HCT116 (cell line): ENCODE data around the gene THSD8. TPM values are rescaled to one million over a fixed set of nuclear protein-coding genes. Genes with fewer than 3 reads are reported as not detected.

ENCODE experiments used
- ATAC-seq: fragments of 200-7000 bp; cut with Tn5 transposase; 2 replicates; pipeline ENCODE4 v1.9.1; 2020; ENCODE audit warnings: mild to moderate bottlenecking, moderate library complexity
- BruUV-seq: library from RNA; stranded (reverse); fragments of 400-500 nt; replicated peaks from 2 replicates; lab custom pipeline; 2021; lab: Mats Ljungman, UMichigan
- CTCF ChIA-PET: fragments of 300-600 bp; sonication (Branson Sonifier 250); formaldehyde crosslinking; loops from one replicate; lab custom pipeline; 2021; ENCODE audit warnings: antibody characterized with exemption; lab: Charles Lee
- POLR2A ChIA-PET: fragments of 300-600, 350-600 bp; sonication (Branson Sonifier 250); formaldehyde crosslinking; loops from one replicate; lab custom pipeline; 2021; ENCODE audit warnings: antibody characterized with exemption; lab: Charles Lee
- RAD21 ChIA-PET, 2 experiments: fragments of 300-600 bp; sonication (Branson Sonifier 250); formaldehyde crosslinking; loops; one replicate each; lab custom pipeline; 2023; ENCODE audit warnings: low total read pairs in 2 of 2; ENCODE audit not compliant: uncharacterized antibody in 2 of 2, unreplicated experiment in 2 of 2, low non-redundant PET in 1 of 2; lab: Charles Lee
- DNase-seq: peaks from one replicate; pipeline ENCODE4 v3.0.0-alpha.2; 2010; ENCODE audit warnings: low read depth, low spot score
- H2AFZ ChIP-seq: fragments of 200-600 bp; shearing (Covaris generic), sonication (generic); 2 replicates; pipeline ENCODE4 v1.6.1; 2017; ENCODE audit warnings: low read depth, mixed run types, mixed read lengths, antibody characterized with exemption, low read length; ENCODE audit not compliant: poor library complexity, severe bottlenecking
- H3K27ac ChIP-seq: 2 replicates; pipeline ENCODE4 v1.5.1; 2012; ENCODE audit warnings: low read depth, low read length
- H3K27me3 ChIP-seq: fragments of 200-600 bp; sonication (generic); 2 replicates; pipeline ENCODE4 v1.6.1; 2016; ENCODE audit warnings: mixed run types, low read length, mixed read lengths; ENCODE audit not compliant: insufficient read depth
- H3K36me3 ChIP-seq, 2 experiments: fragments of 200-500 bp in 1 of 2; fragments of 200-600 bp in 1 of 2; sonication (Bioruptor generic) in 1 of 2; sonication (generic) in 1 of 2; 2 replicates each; pipeline versions ENCODE4 v1.5.1 to v1.6.1; 2014 to 2016; ENCODE audit warnings: low read length in 2 of 2, inconsistent platforms in 1 of 2, mixed read lengths in 1 of 2, mixed run types in 1 of 2; ENCODE audit not compliant: insufficient read depth in 2 of 2, control insufficient read depth in 1 of 2
- H3K4me1 ChIP-seq, 2 experiments: fragments of 200-600 bp in 1 of 2; sonication (generic) in 1 of 2; 2 replicates each; pipeline versions ENCODE4 v1.5.1 to v1.6.1; 2012 to 2017; ENCODE audit warnings: low read length in 2 of 2, inconsistent platforms in 1 of 2, mild to moderate bottlenecking in 1 of 2, mixed read lengths in 1 of 2, mixed run types in 1 of 2, moderate library complexity in 1 of 2; ENCODE audit not compliant: insufficient read depth in 2 of 2, control insufficient read depth in 1 of 2
- H3K4me2 ChIP-seq: fragments of 200-600 bp; sonication (generic); 2 replicates; pipeline ENCODE4 v1.6.1; 2017; ENCODE audit warnings: mixed run types, low read length, mixed read lengths
- H3K4me3 ChIP-seq, 2 experiments: fragments of 200-600 bp in 1 of 2; sonication (generic) in 1 of 2; replicated peaks in 1 of 2; 2 replicates each; pipeline ENCODE4 v1.5.1; 2011 to 2016; ENCODE audit warnings: low read length in 2 of 2, control low read depth in 1 of 2, low read depth in 1 of 2, mild to moderate bottlenecking in 1 of 2, mixed read lengths in 1 of 2, mixed run types in 1 of 2
- H3K79me2 ChIP-seq: fragments of 200-600 bp; sonication (generic); 2 replicates; pipeline ENCODE4 v1.6.1; 2017; ENCODE audit warnings: mild to moderate bottlenecking, mixed run types, low read length, moderate library complexity, mixed read lengths; ENCODE audit not compliant: insufficient read depth
- H3K9ac ChIP-seq: fragments of 200-600 bp; sonication (generic); 2 replicates; pipeline ENCODE4 v1.6.1; 2016; ENCODE audit warnings: low read length, mixed read lengths
- H3K9me2 ChIP-seq: fragments of 200-600 bp; sonication (generic), shearing (Covaris generic); 2 replicates; pipeline ENCODE4 v1.6.1; 2017; ENCODE audit warnings: mixed run types, mild to moderate bottlenecking, moderate library complexity; ENCODE audit not compliant: insufficient read depth
- H3K9me3 ChIP-seq, 2 experiments: fragments of 200-500 bp in 1 of 2; fragments of 200-600 bp in 1 of 2; sonication (Bioruptor generic) in 1 of 2; sonication (generic) in 1 of 2; 2 replicates each; pipeline ENCODE4 v1.6.1; 2014 to 2017; ENCODE audit warnings: low read length in 2 of 2, mixed read lengths in 2 of 2, inconsistent platforms in 1 of 2, low read depth in 1 of 2, mild to moderate bottlenecking in 1 of 2, mixed run types in 1 of 2, moderate library complexity in 1 of 2; ENCODE audit not compliant: control insufficient read depth in 1 of 2, insufficient read depth in 1 of 2
- H4K20me1 ChIP-seq: fragments of 200-600 bp; sonication (generic), shearing (Covaris generic); 2 replicates; pipeline ENCODE4 v1.6.1; 2017; ENCODE audit warnings: mixed run types, mild to moderate bottlenecking, moderate library complexity; ENCODE audit not compliant: insufficient read depth
- CBX3 ChIP-seq: IDR thresholded peaks from 2 replicates; pipeline ENCODE4 v1.6.1; 2012; ENCODE audit warnings: low read depth
- CTCF ChIP-seq, 3 experiments: fragments of 200-600 bp in 1 of 3; sonication (generic) in 1 of 3; IDR thresholded peaks in 2 of 3; conservative IDR thresholded peaks in 1 of 3; 2 replicates each; pipeline ENCODE4 v1.5.1; 2012 to 2017; ENCODE audit warnings: low read depth in 2 of 3, low read length in 2 of 3, antibody characterized with exemption in 1 of 3, borderline replicate concordance in 1 of 3, control low read depth in 1 of 3, mild to moderate bottlenecking in 1 of 3, mixed read lengths in 1 of 3, mixed run types in 1 of 3, moderate library complexity in 1 of 3; ENCODE audit not compliant: insufficient read depth in 1 of 3
- POLR2A ChIP-seq: IDR thresholded peaks from 2 replicates; pipeline ENCODE4 v1.7.0; 2011; ENCODE audit warnings: borderline replicate concordance; ENCODE audit not compliant: insufficient read depth, insufficient read length; ENCODE audit errors: extremely low read depth
- POLR2AphosphoS5 ChIP-seq: IDR thresholded peaks from 2 replicates; pipeline ENCODE4 v1.6.1; 2011; ENCODE audit warnings: mild to moderate bottlenecking, low read depth, low read length, moderate library complexity
- REST ChIP-seq: IDR thresholded peaks from 2 replicates; pipeline ENCODE4 v1.6.1; 2012; ENCODE audit warnings: low read depth
- SIN3A ChIP-seq: IDR thresholded peaks from 2 replicates; pipeline ENCODE4 v1.6.1; 2012; ENCODE audit warnings: low read depth
- intact Hi-C: fragments of 100-400 bp; cut with micrococcal nuclease; formaldehyde crosslinking; loops from 2 replicates; pipeline ENCODE4 v1.10.0; 2022
- total RNA-seq: library from RNA; stranded (reverse); gene quantifications from one replicate; pipeline ENCODE4 v1.2.1, GENCODE V29; 2021; ENCODE audit not compliant: unreplicated experiment

Gene THSD8
- total RNA-seq, 1 experiment from 2014 or later: 33.3 TPM

- ATAC-seq (peak; percentile 32), DNase-seq (no peak)
- TF ChIP-seq POLR2A: peak; percentile 0
- no peak for TF ChIP-seq SIN3A
- TF ChIP-seq CBX3: no peak
- no peak for TF ChIP-seq REST
- TF ChIP-seq POLR2AphosphoS5: peak; percentile 59
- TF ChIP-seq CTCF (IDR thresholded peaks at IDR 0.05 in 2 of 3, conservative IDR thresholded peaks at IDR 0.05 in 1 of 3; ENCODE audit: borderline replicate concordance in 1 of 3, insufficient read depth in 1 of 3, low read depth in 2 of 3, low read length in 2 of 3): peak in 2 of 3 experiments; percentile 93 to 94; a peak in 4 of 6 replicates
- no TSS peak for BruUV-seq
- Histone ChIP-seq H3K4me2 (peak overlapping the region; percentile 72), H3K4me1 (peaks cover 29 to 68% of the 10 kb centered on the region in 2 experiments), H3K79me2 (peaks cover 40% of the 10 kb centered on the region), H3K27ac (peak overlapping the region; percentile 70), H3K9ac (peak overlapping the region; percentile 58), H3K27me3 (no peaks in the 10 kb centered on the region), H3K4me3 (peak overlapping the region in 1 of 2 experiments; percentile 33; a peak in 1 of 4 replicates), H3K9me2 (no peaks in the 10 kb centered on the region), H3K9me3 (no peaks in the 10 kb centered on the region), H3K36me3 (peaks cover 4 to 19% of the 10 kb centered on the region in 2 experiments; a peak in 3 of 4 replicates), H2AFZ (no peak overlapping the region), H4K20me1 (no peaks in the 10 kb centered on the region)
- ChIA-PET CTCF (interaction anchor here (0.7 to 6.4 kb wide), 15 partner anchors 10 to 169 kb away, joined by 3 to 123 read pairs (median 4); partner anchors contain the start of genes HOOK2, RNASEH2A and TRIR), RAD21 (interaction anchor here (0.8 to 3.4 kb wide), 7 partner anchors 19 to 36 kb away, joined by 4 to 17 read pairs (median 11); no protein-coding TSS in a partner anchor), POLR2A (interaction anchor here (0.7 to 6.7 kb wide), 7 partner anchors 14 to 85 kb away, joined by 3 to 172 read pairs (median 3); partner anchors contain the start of genes DNASE2 and HOOK2)
- intact Hi-C loops: loop anchor here (1.0 to 2.0 kb wide), 4 partner anchors 19 to 120 kb away; no protein-coding TSS in a partner anchor
Observed at GRCh38 chr19:12796146-12797071, 5.5 kb upstream of the THSD8 start.
